HG03469 (cell line): ENCODE measurements around the gene ENPP1.
A peak's percentile ranks its signal among the peaks of the same experiment; 100 is the strongest.
"Not testable (repeated sequence)": the region's sequence is repeated elsewhere in the genome, so short reads cannot be mapped to it uniquely, and the experiment has no call there.

Experiments used
- ATAC-seq: cut with Tn5 transposase; IDR thresholded peaks from one replicate; pipeline ENCODE4 v1.9.1; 2021; ENCODE audit warnings: mild to moderate bottlenecking, moderate library complexity, moderate number of reproducible peaks; ENCODE audit not compliant: unreplicated experiment

Gene ENPP1

GRCh38 chr6:131914234-131914633, 106.4 kb downstream of the ENPP1 start:
- ATAC-seq: no peak

- ATAC-seq: peak; percentile 82
Observed at GRCh38 chr6:131914967-131915751, 107.3 kb downstream of the ENPP1 start.

GRCh38 chr6:131916091-131916796, 108.4 kb downstream of the ENPP1 start:
- not testable (repeated sequence) for ATAC-seq

GRCh38 chr6:131916847-131917246, 109.0 kb downstream of the ENPP1 start:
- no peak for ATAC-seq

GRCh38 chr6:131917318-131917717, 109.5 kb downstream of the ENPP1 start:
- ATAC-seq: no peak

GRCh38 chr6:131917763-131918649, 110.2 kb downstream of the ENPP1 start:
- ATAC-seq: no peak

GRCh38 chr6:131918650-131919355, 111.0 kb downstream of the ENPP1 start:
- ATAC-seq: no peak

- ATAC-seq: no peak
Observed at GRCh38 chr6:131920656-131921055, 112.8 kb downstream of the ENPP1 start.

- ATAC-seq: peak; percentile 50
Observed at GRCh38 chr6:131923356-131923755, 115.5 kb downstream of the ENPP1 start.

- no peak for ATAC-seq
Observed at GRCh38 chr6:131924881-131925474, 117.2 kb downstream of the ENPP1 start.

- ATAC-seq: no peak
Observed at GRCh38 chr6:131929264-131929663, 121.4 kb downstream of the ENPP1 start.

GRCh38 chr6:131929976-131930375, 122.2 kb downstream of the ENPP1 start:
- no peak for ATAC-seq

GRCh38 chr6:131931063-131931750, 123.4 kb downstream of the ENPP1 start:
- no peak for ATAC-seq

- no peak for ATAC-seq
Observed at GRCh38 chr6:131936156-131936555, 128.3 kb downstream of the ENPP1 start.

GRCh38 chr6:131937226-131937625, 129.4 kb downstream of the ENPP1 start:
- ATAC-seq: no peak

- no peak for ATAC-seq
Observed at GRCh38 chr6:131937703-131938631, 130.1 kb downstream of the ENPP1 start.
